ENCODE data around the gene SHISA4. TPM values are rescaled to one million over a fixed set of nuclear protein-coding genes. Genes with fewer than 3 reads are reported as not detected.

Gene SHISA4
- total and polyA plus RNA-seq, 2 of the 8 experiments (the other 6 are each of a cell fraction or from before 2014, with no cell fraction given): 7.8 to 28.9 TPM

- Histone ChIP-seq H3K27me3 (replicated peaks in 1 of 4; ENCODE audit: control insufficient read depth in 3 of 4, extremely low read depth in 1 of 4, insufficient read depth in 3 of 4, low read length in 3 of 4) (no peaks in the 10 kb centered on the region), H2BK120ac (replicated peaks; ENCODE audit: low read depth, low read length) (no peak overlapping the region), H2AFZ (ENCODE audit: low read length) (no peak overlapping the region), H2AK5ac (ENCODE audit: low read depth, low read length) (no peak overlapping the region), H3K79me2 (ENCODE audit: control insufficient read depth in 1 of 2, insufficient read depth in 2 of 2, low read length in 2 of 2) (no peaks in the 10 kb centered on the region), H2BK15ac (ENCODE audit: low read length) (no peak overlapping the region), H3K18ac (ENCODE audit: extremely low read depth, low read length) (no peak overlapping the region), H3K56ac (replicated peaks; ENCODE audit: insufficient read length, low read depth, low read length) (no peak overlapping the region), H3K23ac (ENCODE audit: insufficient read length) (no peak overlapping the region), H4K8ac (ENCODE audit: extremely low read depth, insufficient read depth, low read length) (no peak overlapping the region), H3K36me3 (ENCODE audit: control insufficient read depth in 2 of 4, insufficient read depth in 4 of 4, low read length in 3 of 4) (no peaks in the 10 kb centered on the region), H3K23me2 (ENCODE audit: low read depth, low read length) (no peaks in the 10 kb centered on the region), H3K4me3 (ENCODE audit: extremely low read depth in 1 of 4, insufficient read depth in 2 of 4, low read depth in 3 of 4, low read length in 4 of 4) (no peak overlapping the region), H3K14ac (ENCODE audit: insufficient read length) (no peak overlapping the region), H3K9me3 (ENCODE audit: insufficient read depth in 2 of 2, low read depth in 1 of 2, low read length in 1 of 2) (no peaks in the 10 kb centered on the region), H3K4me2 (ENCODE audit: insufficient read depth in 1 of 2, low read depth in 2 of 2, low read length in 2 of 2) (no peak overlapping the region), H3K79me1 (ENCODE audit: low read depth, low read length) (no peaks in the 10 kb centered on the region), H4K20me1 (replicated peaks in 1 of 2; ENCODE audit: control insufficient read depth in 1 of 2, insufficient read depth in 2 of 2, low read length in 2 of 2) (no peaks in the 10 kb centered on the region), H2BK5ac (ENCODE audit: low read depth, low read length) (no peak overlapping the region), H2BK12ac (ENCODE audit: low read depth, low read length) (no peak overlapping the region), H4K5ac (ENCODE audit: insufficient read length, low read depth, low read length) (no peak overlapping the region), H3K27ac (ENCODE audit: low read depth, low read length) (no peak overlapping the region), H2BK20ac (ENCODE audit: low read length) (no peak overlapping the region), H3K4ac (replicated peaks; ENCODE audit: insufficient read length, low read depth, low read length) (no peak overlapping the region), H3K9ac (replicated peaks in 1 of 4; ENCODE audit: extremely low read depth in 1 of 4, low read depth in 3 of 4, low read length in 3 of 4) (no peak overlapping the region; a peak in 1 of 7 replicates), H3K4me1 (replicated peaks in 1 of 4; ENCODE audit: control insufficient read depth in 3 of 4, insufficient read depth in 4 of 4, low read length in 3 of 4) (no peaks in the 10 kb centered on the region), H4K91ac (replicated peaks; ENCODE audit: insufficient read length, low read length) (no peak overlapping the region)
- 87% methylated on average over 5 of the region's 5 CpGs; no CpG with 5 or more reads in 1 of the 2 experiments for WGBS, 2 experiments (ENCODE audit: extremely low coverage in 1 of 2, insufficient coverage in 1 of 2, insufficient read length in 1 of 2, insufficient replicate concordance in 2 of 2, low coverage in 1 of 2, low lambda C conversion rate in 2 of 2, missing lambda C conversion rate in 1 of 2)
- DNase-seq (ENCODE audit: low read depth in 1 of 2, low spot score in 2 of 2) (no peak), FAIRE-seq (no peak)
- ChIA-PET CTCF (ENCODE audit: partially characterized antibody) (interaction anchor here (0.6 to 1.3 kb wide), 5 partner anchors 12 to 64 kb away, joined by 3 to 5 read pairs (median 3); partner anchors contain the start of gene LMOD1), POLR2A (ENCODE audit: partially characterized antibody) (interaction anchor here (0.8 kb wide), 1 partner anchor 13 kb away, joined by 3 read pairs; the partner anchor contains the start of gene LMOD1)
- no peak for TF ChIP-seq BCL11A (IDR thresholded peaks at IDR 0.05; ENCODE audit: low read depth in 2 of 2, low read length in 2 of 2)
- TF ChIP-seq SIN3A (conservative IDR thresholded peaks at IDR 0.05 in 1 of 2, IDR thresholded peaks at IDR 0.05 in 1 of 2; ENCODE audit: low read depth in 1 of 2, low read length in 2 of 2): no peak
- TF ChIP-seq POLR2AphosphoS5 (IDR thresholded peaks at IDR 0.05; ENCODE audit: low read depth, low read length): no peak
Measured at GRCh38 chr1:201933840-201934430, 45.2 kb downstream of the SHISA4 start.

Data from H1 (cell line).